Left renal pelvis (tissue), 4 donors: ENCODE data around the gene VWA3A. TPM values are rescaled to one million over a fixed set of nuclear protein-coding genes. Genes with fewer than 3 reads are reported as not detected.

ENCODE experiments used
- DNase-seq, 4 donors: peaks; one replicate each; pipeline ENCODE4 v3.0.0-alpha.2; 2013; ENCODE audit warnings: low read depth in 4 of 4, low spot score in 3 of 4
- polyA plus RNA-seq, 4 donors: library from polyadenylated mRNA; unstranded; fragments of 120-200 nt; gene quantifications; one replicate each; pipeline ENCODE4 v1.2.1, GENCODE V29; 2013; ENCODE audit not compliant: insufficient read length in 4 of 4

Gene VWA3A
- polyA plus RNA-seq, 4 donors = 0.38 to 4.4 (median 2.2) TPM

DNA sequence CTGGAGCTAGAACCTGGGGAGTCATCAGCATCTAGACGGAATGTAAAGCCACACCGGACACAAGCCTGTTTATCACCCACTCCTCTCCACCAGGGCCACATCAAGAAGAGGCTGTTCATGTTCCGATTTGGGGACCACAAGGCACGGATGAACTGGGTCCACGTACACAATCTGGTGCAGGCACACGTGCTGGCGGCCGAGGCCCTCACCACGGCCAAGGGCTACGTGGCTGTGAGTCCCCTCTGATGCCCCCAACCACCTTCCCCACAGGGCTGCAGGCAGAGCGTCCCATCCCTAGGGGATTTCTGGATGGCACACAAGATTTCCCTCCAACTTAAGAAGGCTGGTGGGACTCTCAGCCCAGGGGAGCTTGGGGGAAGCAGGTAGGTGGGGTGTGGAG, 89.1 kb downstream of the VWA3A start:
- DNase-seq = no peak

DNA sequence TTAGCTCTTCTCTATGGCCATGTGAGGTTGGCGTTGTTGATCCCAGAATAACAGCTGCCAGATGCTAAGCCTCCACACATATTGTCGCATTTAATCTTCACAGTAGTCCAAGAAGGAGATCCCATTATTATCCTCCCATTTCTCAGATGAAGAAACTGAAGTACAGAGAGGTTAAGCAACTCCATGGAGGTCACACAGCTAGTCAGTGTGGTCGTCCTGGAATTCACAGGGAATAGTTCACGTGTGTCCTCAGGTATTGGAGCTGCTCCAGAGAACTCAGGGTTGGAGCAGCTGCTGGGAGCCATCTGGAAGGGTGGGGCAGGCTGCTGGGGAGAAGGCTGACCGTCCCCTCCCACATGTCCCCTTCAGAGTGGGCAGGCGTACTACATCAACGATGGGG, 89.5 kb downstream of the VWA3A start:
- DNase-seq = no peak

DNA sequence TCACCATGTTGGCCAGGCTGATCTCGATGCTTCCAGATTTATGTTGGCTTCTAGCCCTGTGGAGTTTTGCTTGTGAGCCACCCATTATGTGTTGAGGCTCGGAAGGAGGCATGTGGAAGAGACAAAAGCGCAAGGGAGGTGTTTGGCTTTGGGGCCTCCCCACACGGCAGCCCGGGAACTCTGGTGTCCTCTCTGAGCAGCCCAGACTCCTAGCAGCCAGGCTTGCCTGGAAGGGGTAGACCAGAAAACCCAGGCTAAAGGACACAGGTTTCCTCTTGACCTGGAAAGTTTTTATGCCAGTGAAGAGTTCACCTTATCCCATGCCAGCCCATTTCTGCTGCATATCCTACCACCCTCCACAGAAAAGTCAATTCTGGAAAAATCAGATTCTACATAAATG, 91.0 kb downstream of the VWA3A start:
- no peak for DNase-seq

DNA sequence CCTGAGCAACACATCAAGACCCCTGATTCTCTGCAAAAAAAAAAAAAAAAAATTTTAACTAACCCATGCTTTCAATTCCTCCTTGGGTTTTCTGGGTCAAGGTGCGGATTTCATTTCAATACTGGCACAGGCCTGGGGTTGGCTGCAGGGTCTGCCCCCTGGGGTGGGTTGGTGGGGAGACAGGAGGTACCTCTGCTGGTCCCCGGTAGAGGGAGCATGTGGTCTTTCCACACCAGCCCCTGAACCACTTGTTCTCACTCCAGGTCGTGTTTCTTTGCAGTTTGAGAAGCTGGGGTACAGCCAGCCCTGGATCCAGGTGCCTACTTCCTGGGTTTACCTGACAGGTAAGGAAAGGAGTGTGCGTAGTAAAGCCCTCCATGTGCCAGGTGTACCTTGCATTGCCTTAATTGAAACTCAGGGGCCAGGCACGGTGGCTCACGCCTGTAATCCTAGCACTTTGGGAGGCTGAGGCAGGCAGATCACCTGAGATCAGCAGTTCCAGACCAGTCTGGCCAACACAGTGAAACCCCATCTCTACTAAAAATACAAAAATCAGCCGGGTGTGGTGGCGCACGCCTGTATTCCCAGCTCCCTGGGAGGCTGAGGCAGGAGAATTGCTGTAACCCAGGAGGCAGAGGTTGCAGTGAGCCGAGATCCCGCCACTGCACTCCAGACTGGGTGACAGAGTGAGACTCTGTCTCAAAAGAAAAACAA, 91.7 kb downstream of the VWA3A start:
- no peak for DNase-seq

DNA sequence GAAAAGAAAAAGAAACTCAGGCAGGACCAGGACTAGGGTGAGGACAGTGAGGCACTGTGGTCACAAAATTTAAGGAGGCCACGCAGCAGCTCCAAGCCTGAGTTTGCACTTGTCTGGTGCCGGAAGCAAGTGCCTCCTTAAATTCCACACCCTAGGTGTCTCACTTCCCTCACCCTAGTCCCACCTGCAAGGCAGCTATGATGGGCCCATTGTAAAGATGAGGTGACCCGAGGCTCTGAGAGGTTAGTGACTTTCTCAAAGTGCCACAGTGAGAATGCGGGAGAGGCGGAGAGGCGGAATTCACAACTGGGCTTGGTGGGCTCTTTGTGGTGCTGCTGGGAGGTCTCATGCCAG, 92.3 kb downstream of the VWA3A start:
- DNase-seq = no peak

DNA sequence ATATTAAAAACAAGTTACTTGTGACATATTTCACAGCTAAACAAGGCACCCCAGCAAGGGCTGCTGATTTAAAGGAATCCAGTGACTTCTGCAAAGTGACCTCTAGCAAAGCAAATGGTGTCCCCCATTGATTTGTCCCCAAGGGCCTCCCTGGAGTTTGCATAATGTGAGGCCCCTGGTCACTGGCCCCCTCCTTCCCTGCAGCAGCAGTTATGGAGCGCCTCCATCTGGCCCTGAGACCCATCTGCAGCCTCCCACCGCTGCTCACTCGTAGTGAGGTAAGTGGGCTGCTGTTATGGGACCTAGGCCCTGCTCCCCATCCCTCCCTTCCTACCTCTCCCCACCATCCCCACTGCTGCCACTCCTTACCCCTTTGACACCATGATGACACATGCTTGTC, 94.2 kb downstream of the VWA3A start:
- no peak for DNase-seq

DNA sequence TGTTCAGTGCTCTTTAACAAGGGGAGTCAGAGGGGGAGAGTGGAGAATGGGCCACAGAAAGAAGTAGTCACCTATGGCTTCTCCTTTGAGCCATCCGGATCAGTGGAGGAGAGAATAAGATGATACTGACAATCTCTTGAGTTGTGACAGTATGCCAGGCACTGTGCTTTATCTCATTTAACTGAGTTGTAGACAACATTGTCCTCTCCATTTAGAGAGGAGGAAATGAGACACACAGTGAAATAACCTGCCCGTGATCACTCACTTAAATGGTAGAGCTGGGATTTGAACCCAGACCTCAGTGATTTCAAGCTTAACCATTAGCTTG, 95.9 kb downstream of the VWA3A start:
- no peak for DNase-seq

DNA sequence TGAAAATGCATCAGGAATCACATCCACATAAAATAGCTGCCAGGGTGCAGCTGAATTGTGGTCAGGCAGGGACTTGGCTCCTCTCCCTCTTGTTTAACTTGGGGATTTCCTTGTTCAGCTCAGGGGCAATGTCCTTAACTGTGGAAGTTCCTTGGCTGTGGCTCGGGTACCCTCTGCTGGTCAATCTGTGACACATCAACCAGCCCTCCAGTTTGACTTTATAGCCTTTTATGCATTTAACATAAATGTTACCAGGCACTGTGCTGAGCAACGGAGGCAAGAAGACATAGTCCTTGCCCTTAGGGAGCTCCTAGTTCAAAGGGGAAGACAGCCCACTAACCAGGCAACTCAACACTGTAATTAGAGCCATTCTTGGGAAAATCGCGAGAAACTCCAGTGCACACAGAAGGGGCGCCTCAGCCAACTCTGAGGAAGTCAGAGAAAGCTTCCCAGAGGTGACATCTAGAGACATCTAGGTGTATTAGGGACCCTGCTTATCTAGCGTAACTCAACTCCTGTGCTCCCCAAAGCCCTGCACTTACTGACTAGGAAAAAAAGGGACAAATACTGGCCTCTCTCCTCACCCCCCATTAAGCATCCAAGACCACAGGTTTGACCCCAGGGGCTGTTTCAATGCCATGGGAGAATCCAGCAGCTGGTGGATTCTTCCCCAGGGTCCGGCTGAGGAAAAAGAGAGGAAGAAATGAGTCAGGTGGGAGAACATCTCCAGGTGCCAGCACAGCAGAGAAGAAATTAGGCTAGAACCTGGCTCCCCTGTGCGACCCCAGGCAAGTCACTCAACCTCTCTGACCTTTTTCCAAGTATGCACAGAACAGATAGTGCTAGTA, 96.5 kb downstream of the VWA3A start:
- no peak for DNase-seq

DNA sequence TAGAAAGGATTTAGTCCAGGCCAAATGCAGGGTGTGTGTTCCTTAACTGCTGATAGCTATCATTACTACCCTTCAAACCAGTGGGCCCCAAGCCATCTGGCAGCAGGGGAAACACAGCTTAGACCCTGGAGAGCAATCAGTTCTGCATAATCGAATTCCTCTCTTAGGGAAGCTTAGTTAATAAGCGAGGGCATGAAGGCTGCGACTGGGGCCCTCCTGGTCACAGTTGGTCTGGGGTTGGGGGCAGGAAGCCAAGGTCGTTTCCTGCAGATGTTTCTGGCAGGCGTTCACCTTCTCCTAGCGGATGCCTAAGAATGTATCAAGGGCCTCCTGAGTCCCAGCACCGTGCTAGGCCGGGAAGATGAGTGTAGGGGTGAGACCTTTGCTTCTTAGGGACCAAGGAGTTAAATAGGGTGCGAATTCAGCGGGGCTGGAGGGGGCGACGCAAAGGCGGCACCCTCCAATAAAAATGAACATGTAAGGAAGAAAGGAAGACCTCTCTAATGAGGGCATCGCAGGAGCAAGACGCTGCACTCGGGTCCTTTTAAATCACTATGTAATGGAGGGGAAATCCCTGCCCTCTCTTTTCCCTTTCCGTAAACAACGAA, 97.2 kb downstream of the VWA3A start:
- DNase-seq = no peak

DNA sequence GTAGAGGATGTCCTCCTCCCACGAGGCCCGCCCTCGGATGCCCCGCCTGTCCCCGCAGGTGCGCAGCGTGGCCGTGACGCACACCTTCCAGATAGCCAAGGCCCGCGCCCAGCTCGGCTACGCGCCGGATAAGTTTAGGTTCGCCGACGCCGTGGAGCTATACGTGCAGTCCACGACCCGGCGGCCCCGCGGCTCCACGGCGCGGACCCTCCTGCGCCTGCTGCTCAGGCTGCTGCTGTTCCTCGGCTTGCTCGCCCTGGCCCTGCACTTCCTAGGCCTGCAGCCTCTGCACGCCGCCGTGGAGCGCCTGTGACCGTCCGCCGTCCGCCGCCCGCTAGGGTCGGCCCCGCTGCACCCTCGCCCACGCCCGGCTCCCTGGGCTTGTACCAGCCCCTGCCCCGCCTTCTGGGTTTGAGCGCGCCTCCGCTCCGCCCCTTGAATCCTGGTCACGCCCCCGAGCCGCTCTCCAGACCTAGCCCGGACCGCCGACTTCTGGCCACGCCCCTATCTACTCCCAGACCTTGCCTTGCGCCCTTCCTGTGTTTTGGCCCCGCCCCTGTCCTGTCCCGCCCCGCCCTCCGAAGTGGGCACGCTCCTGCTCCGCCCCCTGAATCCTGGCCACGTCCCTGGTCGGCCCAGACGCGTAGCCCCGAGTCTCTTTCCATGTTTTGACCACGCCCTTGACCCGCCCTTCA, 97.9 kb downstream of the VWA3A start:
- DNase-seq = no peak

DNA sequence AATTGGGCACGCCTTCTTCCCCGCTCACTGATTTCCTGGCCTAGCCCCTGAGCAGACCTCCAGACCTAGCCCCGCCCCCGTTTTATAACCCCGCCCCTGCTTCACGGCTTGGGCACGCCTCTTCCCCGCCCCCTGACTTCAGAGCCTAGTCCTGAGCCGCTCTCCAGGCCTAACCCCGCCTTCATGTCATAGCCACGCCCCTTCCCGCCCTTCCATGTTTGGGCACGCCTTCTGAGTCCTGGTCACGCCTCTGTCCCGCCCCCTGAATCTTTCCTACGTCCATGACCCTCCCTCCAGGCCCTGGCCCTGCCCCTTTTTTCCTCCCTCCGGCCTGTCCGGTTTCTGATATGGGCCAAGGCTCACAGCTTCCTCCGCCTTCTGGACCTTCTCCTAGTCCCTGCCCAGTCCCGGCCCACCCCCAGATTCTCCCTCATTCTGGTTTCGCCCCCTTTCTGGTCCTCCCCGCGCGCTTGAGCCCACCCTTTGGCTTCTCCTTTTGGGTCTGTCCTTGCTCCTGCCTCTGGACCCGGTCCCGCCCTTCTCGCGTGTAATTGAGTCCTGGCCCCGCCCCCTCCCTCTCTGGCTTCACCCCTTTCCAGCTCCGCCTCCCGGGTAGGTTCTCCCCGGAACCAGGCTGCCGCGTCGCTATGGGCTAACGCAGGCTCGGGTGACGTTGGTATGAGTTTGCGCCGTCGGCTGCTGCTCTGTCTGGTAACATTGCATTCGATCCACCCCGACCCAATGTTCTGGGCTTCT, 98.6 kb downstream of the VWA3A start:
- DNase-seq = peak; percentile 99 to 100 (median 100)

DNA sequence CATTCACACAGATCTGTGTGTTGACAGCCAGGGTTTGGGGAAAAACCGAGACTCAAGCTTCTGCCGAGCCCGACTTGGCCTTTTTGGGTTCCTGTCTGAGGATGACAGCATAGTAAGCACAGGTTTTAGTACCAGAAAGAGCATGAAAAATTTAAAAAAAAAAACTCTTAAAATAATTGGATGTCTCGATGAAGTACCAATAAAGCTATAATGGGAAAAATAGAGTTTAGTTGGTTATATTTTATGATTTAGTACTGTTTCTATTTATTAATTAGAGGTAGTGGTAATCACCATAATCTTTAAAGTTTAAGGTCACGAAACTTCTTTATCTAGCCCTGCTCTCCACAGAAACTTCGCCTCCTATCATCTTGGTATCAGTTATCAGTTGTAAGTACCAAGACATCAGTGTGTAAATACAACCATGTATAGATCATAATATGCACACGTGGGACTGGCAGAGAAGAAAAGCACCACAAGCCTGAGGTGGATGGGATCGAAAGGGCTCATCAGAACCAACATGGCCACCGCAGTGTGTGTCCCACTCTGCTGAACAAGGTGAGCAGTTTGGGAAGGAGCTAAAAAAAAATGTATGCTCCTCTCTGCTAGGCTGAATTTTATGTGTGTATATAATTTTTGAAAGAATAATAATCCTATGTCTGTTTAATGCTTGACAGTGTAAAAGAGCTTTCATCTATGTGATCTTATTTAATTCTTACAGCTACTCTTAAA, 99.4 kb downstream of the VWA3A start:
- no peak for DNase-seq

DNA sequence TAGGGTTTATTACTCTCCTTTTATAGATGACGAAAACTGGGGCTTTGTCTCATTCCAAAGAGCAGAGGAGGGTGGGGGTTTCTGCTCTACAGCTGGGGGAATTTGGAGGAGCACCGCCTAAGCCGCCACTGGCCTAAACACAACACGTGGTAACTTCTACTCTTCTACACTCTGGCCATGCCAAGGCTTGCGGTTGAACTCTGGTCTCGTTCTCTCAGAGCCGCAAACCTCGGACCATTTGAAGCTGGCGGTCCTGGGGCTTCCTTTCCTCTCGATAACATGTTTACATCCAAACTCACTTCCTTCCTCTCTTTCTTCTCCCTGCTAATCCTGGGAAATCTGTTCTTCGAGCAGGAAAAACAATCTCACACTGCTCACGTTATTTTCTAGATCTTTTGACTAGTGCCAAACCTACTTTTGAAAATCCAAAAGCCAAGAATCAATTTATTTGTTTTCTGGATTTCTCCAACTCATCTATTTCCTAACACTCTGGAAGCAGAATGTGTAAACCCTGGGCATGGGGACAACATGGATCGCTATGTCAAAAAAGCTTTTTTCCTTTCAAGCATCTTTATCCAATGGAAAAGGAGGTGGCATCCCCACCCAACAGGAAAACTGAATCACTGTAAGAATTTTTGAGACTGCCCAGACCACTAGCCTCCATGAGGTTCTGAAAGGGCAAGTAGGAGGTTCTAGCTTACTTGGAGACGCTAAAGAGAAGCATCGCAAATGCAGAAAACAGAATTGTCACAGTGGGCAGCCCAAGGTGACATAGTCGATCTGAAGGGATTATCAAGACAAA, 100.1 kb downstream of the VWA3A start:
- no peak for DNase-seq

DNA sequence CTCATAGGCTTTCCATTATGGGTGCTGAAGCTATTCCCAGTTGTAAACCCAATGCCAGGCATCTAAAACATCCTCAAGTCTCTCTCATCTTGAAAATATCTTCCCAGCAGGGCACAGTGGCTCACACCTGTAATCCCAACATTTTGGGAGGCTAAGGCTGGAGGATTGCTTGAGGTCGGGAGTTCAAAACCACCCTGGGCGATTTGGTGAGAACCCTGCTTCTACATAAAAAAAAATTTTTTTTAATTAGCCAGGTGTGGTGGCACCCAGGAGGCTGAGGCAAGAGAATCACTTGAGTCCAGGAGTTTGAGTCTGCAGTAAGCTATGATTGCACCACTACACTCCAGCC, 100.7 kb downstream of the VWA3A start:
- no peak for DNase-seq

DNA sequence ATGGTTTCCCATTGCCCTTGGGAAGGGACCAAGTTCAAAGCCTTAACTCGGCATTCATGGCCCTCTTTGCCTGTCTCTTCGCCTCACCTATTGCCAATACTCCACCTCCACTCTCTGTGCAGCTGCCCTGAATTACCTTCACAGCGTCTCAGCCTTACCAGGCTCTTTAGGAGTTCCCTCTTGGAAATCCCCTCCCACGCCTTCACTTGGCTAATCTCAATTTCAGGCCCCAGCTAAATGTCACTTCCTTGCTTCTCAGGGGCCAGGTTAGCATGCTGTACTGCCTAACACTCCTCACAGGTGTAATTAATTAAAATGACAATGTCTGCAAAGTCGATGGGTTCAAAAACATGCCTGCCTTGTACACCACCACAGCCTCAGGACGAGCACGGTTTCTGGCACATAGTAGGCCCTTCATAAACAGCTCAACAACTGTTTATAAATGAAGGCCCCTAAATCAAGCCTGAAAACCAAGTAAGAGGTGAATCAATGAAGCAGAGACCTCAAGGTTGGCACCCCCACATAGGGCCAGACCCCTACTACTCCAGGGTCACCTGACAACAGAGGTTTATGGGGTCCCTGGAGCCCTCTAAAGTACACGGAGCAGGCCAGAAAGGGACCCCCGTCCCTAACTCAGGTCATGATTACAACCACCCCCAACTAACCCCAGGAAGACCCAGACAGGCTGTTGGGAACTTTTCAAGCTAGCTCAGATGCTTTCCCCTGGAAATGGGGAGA, 102.5 kb downstream of the VWA3A start:
- DNase-seq = no peak

DNA sequence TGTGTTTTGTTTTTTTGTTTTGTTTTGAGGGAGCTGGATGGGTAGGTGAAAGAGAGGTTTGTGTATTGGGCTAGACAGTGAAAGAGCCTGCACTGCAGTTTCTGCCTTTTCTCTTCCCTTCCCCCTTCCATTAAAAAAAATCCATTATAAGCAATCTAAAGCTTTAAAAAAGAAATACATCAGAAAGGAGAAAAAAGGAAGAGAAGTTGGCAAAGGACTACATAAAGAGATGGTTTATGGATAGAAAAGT, 103.0 kb downstream of the VWA3A start:
- DNase-seq = no peak

DNA sequence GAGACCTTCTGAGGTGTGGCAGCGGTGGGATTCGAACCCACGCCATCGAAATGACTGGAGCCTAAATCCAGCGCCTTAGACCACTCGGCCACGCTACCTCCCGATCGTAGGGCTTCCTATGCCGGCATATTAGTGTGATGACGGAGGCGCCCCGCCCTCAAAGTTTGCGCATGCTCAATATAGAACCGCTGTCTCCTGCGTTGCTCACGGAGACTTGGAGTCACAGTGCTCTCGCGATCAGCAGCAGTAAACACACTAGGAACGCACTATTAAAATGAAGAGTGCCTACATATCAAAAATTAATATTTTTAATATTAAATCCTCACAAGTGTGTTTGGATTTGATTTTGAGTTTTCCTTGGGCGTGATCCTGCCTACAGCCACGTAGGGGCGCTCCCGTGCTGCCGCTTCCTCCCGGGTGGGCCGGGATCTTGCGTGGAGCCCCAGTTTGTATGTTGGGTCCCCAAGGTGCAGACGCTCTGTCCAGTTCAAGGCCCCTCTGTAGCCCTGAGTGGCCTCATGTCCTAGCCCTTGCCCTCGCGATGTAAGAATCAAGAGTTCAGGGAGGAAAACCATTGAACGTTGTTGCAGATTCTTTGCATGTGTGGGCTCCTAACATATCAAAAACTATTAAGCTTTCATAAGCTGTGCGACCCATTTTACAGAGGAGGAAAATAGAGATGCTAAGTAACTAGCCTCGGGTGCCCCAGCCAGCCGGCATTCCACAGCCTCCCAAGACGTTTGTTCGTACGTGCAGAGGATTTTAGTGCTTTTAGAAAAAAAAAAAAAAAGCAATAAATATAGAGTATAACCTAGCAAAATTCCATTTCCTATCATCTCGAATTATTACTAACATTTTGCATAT, 103.6 kb downstream of the VWA3A start:
- peak; percentile 85 to 94 (median 90) for DNase-seq
